H9 (cell line): ENCODE data around the gene WNT9A. TPM values are rescaled to one million over a fixed set of nuclear protein-coding genes. Genes with fewer than 3 reads are reported as not detected.

Source experiments
- DNase-seq: peaks from one replicate; pipeline ENCODE4 v3.0.0-alpha.2; 2017
- H2AFZ ChIP-seq: one replicate; pipeline ENCODE4 v1.6.1; 2013; ENCODE audit warnings: mild to moderate bottlenecking, low read length, control low read depth, moderate library complexity
- H2AK5ac ChIP-seq: 2 replicates; pipeline ENCODE4 v1.6.1; 2013; ENCODE audit warnings: low read length, control low read depth, mixed read lengths; ENCODE audit not compliant: insufficient read length
- H2BK120ac ChIP-seq: one replicate; pipeline ENCODE4 v1.6.1; 2013; ENCODE audit warnings: low read depth, mild to moderate bottlenecking, low read length, control low read depth, inconsistent platforms; ENCODE audit not compliant: poor library complexity, severe bottlenecking
- H2BK12ac ChIP-seq: 2 replicates; pipeline ENCODE4 v1.6.1; 2013; ENCODE audit warnings: low read length, control low read depth, mixed read lengths, low read depth; ENCODE audit not compliant: insufficient read length
- H2BK15ac ChIP-seq: 2 replicates; pipeline ENCODE4 v1.6.1; 2013; ENCODE audit warnings: low read depth, low read length, control low read depth
- H2BK20ac ChIP-seq: one replicate; pipeline ENCODE4 v1.6.1; 2013; ENCODE audit warnings: low read depth, mild to moderate bottlenecking, low read length, control low read depth, inconsistent platforms; ENCODE audit not compliant: poor library complexity, severe bottlenecking
- H2BK5ac ChIP-seq: 2 replicates; pipeline ENCODE4 v1.6.1; 2013; ENCODE audit warnings: low read length, control low read depth, mixed read lengths; ENCODE audit not compliant: insufficient read length
- H3K14ac ChIP-seq: 2 replicates; pipeline ENCODE4 v1.6.1; 2013; ENCODE audit warnings: low read length, control low read depth; ENCODE audit not compliant: insufficient read depth
- H3K18ac ChIP-seq: 2 replicates; pipeline ENCODE4 v1.6.1; 2013; ENCODE audit warnings: low read depth, mild to moderate bottlenecking, mixed read lengths, low read length, control low read depth; ENCODE audit not compliant: insufficient read length
- H3K23ac ChIP-seq: 2 replicates; pipeline ENCODE4 v1.6.1; 2013; ENCODE audit warnings: low read length, control low read depth, mixed read lengths, low read depth; ENCODE audit not compliant: insufficient read length
- H3K23me2 ChIP-seq: 2 replicates; pipeline ENCODE4 v1.6.1; 2013; ENCODE audit warnings: low read depth, mild to moderate bottlenecking, mixed read lengths, low read length, control low read depth; ENCODE audit not compliant: insufficient read length, poor library complexity, severe bottlenecking
- H3K27ac ChIP-seq: 2 replicates; pipeline ENCODE4 v1.5.1; 2013; ENCODE audit warnings: low read length, control low read depth, mixed read lengths, low read depth; ENCODE audit not compliant: insufficient read length
- H3K27me3 ChIP-seq: 2 replicates; pipeline ENCODE4 v1.6.1; 2013; ENCODE audit warnings: low read length, control low read depth, inconsistent platforms; ENCODE audit not compliant: insufficient read depth
- H3K4ac ChIP-seq: 2 replicates; pipeline ENCODE4 v1.6.1; 2013; ENCODE audit warnings: low read depth, mild to moderate bottlenecking, control low read depth, inconsistent platforms, low read length, moderate library complexity
- H3K4me1 ChIP-seq: 2 replicates; pipeline ENCODE4 v1.6.1; 2013; ENCODE audit warnings: low read length, control low read depth, inconsistent platforms; ENCODE audit not compliant: insufficient read depth
- H3K4me2 ChIP-seq: 2 replicates; pipeline ENCODE4 v1.6.1; 2013; ENCODE audit warnings: low read length, control low read depth, mixed read lengths; ENCODE audit not compliant: insufficient read length, insufficient read depth
- H3K56ac ChIP-seq: 2 replicates; pipeline ENCODE4 v1.6.1; 2013; ENCODE audit warnings: low read depth, mild to moderate bottlenecking, mixed read lengths, low read length, control low read depth; ENCODE audit not compliant: insufficient read length
- H3K79me1 ChIP-seq: 2 replicates; pipeline ENCODE4 v1.6.1; 2013; ENCODE audit warnings: low read depth, mild to moderate bottlenecking, moderate library complexity, low read length, control low read depth, inconsistent platforms; ENCODE audit not compliant: insufficient read depth, poor library complexity, severe bottlenecking
- H3K79me2 ChIP-seq: 2 replicates; pipeline ENCODE4 v1.6.1; 2013; ENCODE audit warnings: low read length, control low read depth, inconsistent platforms; ENCODE audit not compliant: insufficient read depth
- H3K9ac ChIP-seq: 2 replicates; pipeline ENCODE4 v1.6.1; 2013; ENCODE audit warnings: low read length, control low read depth, mixed read lengths; ENCODE audit not compliant: insufficient read length; ENCODE audit errors: extremely low read depth
- H3K9me3 ChIP-seq: one replicate; pipeline ENCODE4 v1.6.1; 2013; ENCODE audit warnings: low read depth, low read length, inconsistent platforms; ENCODE audit not compliant: control insufficient read depth
- H3T11ph ChIP-seq: one replicate; pipeline ENCODE4 v1.6.1; 2013; ENCODE audit warnings: mild to moderate bottlenecking, low read length, control low read depth, inconsistent platforms
- H4K20me1 ChIP-seq: one replicate; pipeline ENCODE4 v1.6.1; 2013; ENCODE audit not compliant: control insufficient read depth, insufficient read length, insufficient read depth
- H4K5ac ChIP-seq: 2 replicates; pipeline ENCODE4 v1.6.1; 2013; ENCODE audit warnings: low read depth, mild to moderate bottlenecking, mixed read lengths, low read length, control low read depth; ENCODE audit not compliant: insufficient read length
- H4K8ac ChIP-seq: replicated peaks from 2 replicates; pipeline ENCODE4 v1.6.1; 2013; ENCODE audit warnings: low read length, control low read depth, mixed read lengths, low read depth; ENCODE audit not compliant: insufficient read length
- H4K91ac ChIP-seq: 2 replicates; pipeline ENCODE4 v1.6.1; 2013; ENCODE audit warnings: low read depth, mild to moderate bottlenecking, moderate library complexity, mixed read lengths, low read length, control low read depth; ENCODE audit not compliant: insufficient read length
- H3K27ac Mint-ChIP-seq, 3 experiments: 2 replicates in 2 of 3; 3 replicates in 1 of 3; pipeline ENCODE4 v1.8.0; 2020 to 2021; ENCODE audit warnings: mixed read lengths in 3 of 3, mild to moderate bottlenecking in 1 of 3, moderate library complexity in 1 of 3
- H3K27me3 Mint-ChIP-seq: 2 replicates; pipeline ENCODE4 v1.8.0; 2021; ENCODE audit warnings: low read depth, mild to moderate bottlenecking, moderate library complexity, mixed read lengths
- H3K36me3 Mint-ChIP-seq, 3 experiments: 2 replicates in 2 of 3; 3 replicates in 1 of 3; pipeline ENCODE4 v1.8.0; 2020 to 2021; ENCODE audit warnings: low read depth in 3 of 3, mixed read lengths in 3 of 3; ENCODE audit not compliant: insufficient read depth in 1 of 3
- H3K4me1 Mint-ChIP-seq, 2 experiments: 2 replicates each; pipeline ENCODE4 v1.8.0; 2020; ENCODE audit warnings: mixed read lengths in 2 of 2
- H3K4me3 Mint-ChIP-seq, 2 experiments: 2 replicates in 1 of 2; 3 replicates in 1 of 2; pipeline ENCODE4 v1.8.0; 2020 to 2021; ENCODE audit warnings: mild to moderate bottlenecking in 2 of 2, mixed read lengths in 2 of 2, moderate library complexity in 1 of 2
- H3K9me3 Mint-ChIP-seq, 2 experiments: 2 replicates in 1 of 2; 3 replicates in 1 of 2; pipeline ENCODE4 v1.8.0; 2020; ENCODE audit warnings: mild to moderate bottlenecking in 2 of 2, mixed read lengths in 2 of 2, moderate library complexity in 1 of 2
- WGBS: extraction: QIAGEN DNeasy Blood & Tissue Kit; methylation state at CpG from one replicate; pipeline ENCODE4 v1.1.7; 2013; ENCODE audit warnings: missing lambda C conversion rate, low lambda C conversion rate, mixed read lengths; ENCODE audit not compliant: insufficient read length; ENCODE audit errors: extremely low coverage; 5-methylcytosine and 5-hydroxymethylcytosine counted together
- total RNA-seq: library from RNA; stranded (reverse); gene quantifications from 2 replicates; pipeline ENCODE4 v1.2.1, GENCODE V29; 2021
- TF ChIP-seq, protein P1 (sequence below): fragments of 200-600 bp; sonication (generic); conservative IDR thresholded peaks from 3 replicates; pipeline ENCODE4 v1.8.0; 2021; ENCODE audit warnings: antibody characterized with exemption, mild to moderate bottlenecking

WNT9A gene
- total RNA-seq, 1 experiment from 2014 or later: 0.77 TPM

DNA sequence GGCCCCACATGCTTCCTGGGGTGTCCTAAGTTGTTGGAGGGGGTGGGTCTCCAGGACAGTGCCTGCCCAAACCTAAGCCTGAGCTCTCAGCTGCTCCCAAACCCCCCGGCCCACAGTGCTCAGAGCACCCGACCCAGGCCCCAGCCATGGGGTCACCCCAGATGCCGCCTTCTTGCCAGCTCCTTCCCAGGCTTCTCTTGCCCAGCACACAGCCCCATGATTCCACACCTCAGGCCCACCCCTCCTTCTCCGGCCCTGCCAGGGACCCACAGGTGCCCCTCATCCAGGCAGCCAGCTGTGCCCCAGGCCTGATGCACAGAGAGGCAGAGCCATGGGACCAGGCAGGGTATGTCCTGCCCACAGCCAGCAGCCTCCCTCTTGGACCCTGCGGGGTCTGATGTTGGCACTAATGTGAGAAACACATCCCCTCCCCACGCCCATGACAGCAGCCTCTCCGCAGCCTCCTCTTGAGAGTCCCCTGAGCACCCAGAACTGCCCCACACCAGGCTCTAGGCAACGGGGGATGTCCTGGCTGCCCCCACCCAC, 4.9 kb downstream of the WNT9A start:
- Histone ChIP-seq H3T11ph (no peak overlapping the region), H2BK20ac (no peak overlapping the region), H3K23ac (no peak overlapping the region), H3K4ac (no peak overlapping the region), H2BK120ac (no peak overlapping the region), H3K79me2 (no peaks in the 10 kb centered on the region), H3K23me2 (peaks cover 9% of the 10 kb centered on the region), H4K8ac (no peak overlapping the region), H3K79me1 (no peaks in the 10 kb centered on the region), H4K20me1 (no peaks in the 10 kb centered on the region), H2BK5ac (no peak overlapping the region), H3K4me1 (no peaks in the 10 kb centered on the region), H3K9ac (no peak overlapping the region), H3K27ac (no peak overlapping the region), H3K27me3 (no peaks in the 10 kb centered on the region), H3K18ac (no peak overlapping the region), H2AK5ac (no peak overlapping the region), H4K91ac (no peak overlapping the region), H2AFZ (no peak overlapping the region), H3K4me2 (no peak overlapping the region), H2BK15ac (no peak overlapping the region), H3K9me3 (no peaks in the 10 kb centered on the region), H4K5ac (no peak overlapping the region), H3K56ac (no peak overlapping the region), H3K14ac (peak overlapping the region; percentile 12; the same call in 1 of the 2 replicates), H2BK12ac (no peak overlapping the region)
- Mint-ChIP-seq H3K9me3 (no peaks in the 10 kb centered on the region), H3K4me3 (no peak overlapping the region), H3K4me1 (peaks cover 7 to 9% of the 10 kb centered on the region in 2 experiments), H3K27ac (no peak overlapping the region; a peak in 2 of 7 replicates), H3K27me3 (no peaks in the 10 kb centered on the region), H3K36me3 (no peaks in the 10 kb centered on the region)
- TF ChIP-seq, protein P1, sequence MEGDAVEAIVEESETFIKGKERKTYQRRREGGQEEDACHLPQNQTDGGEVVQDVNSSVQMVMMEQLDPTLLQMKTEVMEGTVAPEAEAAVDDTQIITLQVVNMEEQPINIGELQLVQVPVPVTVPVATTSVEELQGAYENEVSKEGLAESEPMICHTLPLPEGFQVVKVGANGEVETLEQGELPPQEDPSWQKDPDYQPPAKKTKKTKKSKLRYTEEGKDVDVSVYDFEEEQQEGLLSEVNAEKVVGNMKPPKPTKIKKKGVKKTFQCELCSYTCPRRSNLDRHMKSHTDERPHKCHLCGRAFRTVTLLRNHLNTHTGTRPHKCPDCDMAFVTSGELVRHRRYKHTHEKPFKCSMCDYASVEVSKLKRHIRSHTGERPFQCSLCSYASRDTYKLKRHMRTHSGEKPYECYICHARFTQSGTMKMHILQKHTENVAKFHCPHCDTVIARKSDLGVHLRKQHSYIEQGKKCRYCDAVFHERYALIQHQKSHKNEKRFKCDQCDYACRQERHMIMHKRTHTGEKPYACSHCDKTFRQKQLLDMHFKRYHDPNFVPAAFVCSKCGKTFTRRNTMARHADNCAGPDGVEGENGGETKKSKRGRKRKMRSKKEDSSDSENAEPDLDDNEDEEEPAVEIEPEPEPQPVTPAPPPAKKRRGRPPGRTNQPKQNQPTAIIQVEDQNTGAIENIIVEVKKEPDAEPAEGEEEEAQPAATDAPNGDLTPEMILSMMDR: no peak
- DNase-seq: no peak
- no CpG with 5 or more reads among the region's 8 CpGs for WGBS
